WTC11 (cell line): ENCODE data around the gene PARK7. TPM values are rescaled to one million over a fixed set of nuclear protein-coding genes. Genes with fewer than 3 reads are reported as not detected.

ENCODE experiments used
- ATAC-seq: fragments of 200-7000 bp; cut with Tn5 transposase; 2 replicates; pipeline ENCODE4 v1.10.0; 2021; ENCODE audit warnings: mild to moderate bottlenecking, moderate library complexity
- CTCF ChIA-PET: fragments of 300-600 bp; sonication (Branson Sonifier 250); formaldehyde crosslinking; loops from one replicate; lab custom pipeline; 2021; ENCODE audit warnings: antibody characterized with exemption; lab: Charles Lee
- POLR2A ChIA-PET: fragments of 350-600 bp; sonication (Branson Sonifier 250); formaldehyde crosslinking; loops from one replicate; lab custom pipeline; 2021; ENCODE audit warnings: antibody characterized with exemption; lab: Charles Lee
- DNase-seq: peaks from one replicate; pipeline ENCODE4 v3.0.0; 2021; ENCODE audit warnings: low spot score
- H3K27ac Mint-ChIP-seq: 2 replicates; pipeline ENCODE4 v1.8.0; 2021; ENCODE audit warnings: mixed read lengths
- H3K27me3 Mint-ChIP-seq: 2 replicates; pipeline ENCODE4 v1.8.0; 2021; ENCODE audit warnings: low read depth, mild to moderate bottlenecking, moderate library complexity, mixed read lengths
- H3K36me3 Mint-ChIP-seq: 2 replicates; pipeline ENCODE4 v1.8.0; 2021; ENCODE audit warnings: mixed read lengths
- H3K4me1 Mint-ChIP-seq: 2 replicates; pipeline ENCODE4 v1.8.0; 2022; ENCODE audit warnings: mixed read lengths
- H3K4me3 Mint-ChIP-seq: 2 replicates; pipeline ENCODE4 v1.8.0; 2021; ENCODE audit warnings: mild to moderate bottlenecking, moderate library complexity, mixed read lengths
- H3K9me3 Mint-ChIP-seq: 2 replicates; pipeline ENCODE4 v1.8.0; 2021; ENCODE audit warnings: mixed read lengths
- ARID4B ChIP-seq: sonication (generic); formaldehyde crosslinking; IDR thresholded peaks from 2 replicates; pipeline ENCODE4 v1.8.0; 2023; ENCODE audit warnings: missing genetic modification reagents, mild to moderate bottlenecking, borderline replicate concordance
- ATF6 ChIP-seq: sonication (generic); formaldehyde crosslinking; IDR thresholded peaks from 2 replicates; pipeline ENCODE4 v1.8.1; 2023; ENCODE audit warnings: mild to moderate bottlenecking, missing genetic modification reagents
- CREB1 ChIP-seq: sonication (generic); formaldehyde crosslinking; IDR thresholded peaks from 2 replicates; pipeline ENCODE4 v1.8.0; 2023; ENCODE audit warnings: mild to moderate bottlenecking, missing genetic modification reagents
- CREM ChIP-seq: sonication (generic); formaldehyde crosslinking; IDR thresholded peaks from 2 replicates; pipeline ENCODE4 v1.8.1; 2022; ENCODE audit warnings: mild to moderate bottlenecking, missing genetic modification reagents, moderate library complexity
- E2F1 ChIP-seq: sonication (generic); formaldehyde crosslinking; IDR thresholded peaks from 2 replicates; pipeline ENCODE4 v1.8.0; 2022; ENCODE audit warnings: mild to moderate bottlenecking, missing genetic modification reagents
- HMGA2 ChIP-seq: fragments of 250-450 bp; sonication (Bioruptor Pico); IDR thresholded peaks from 2 replicates; pipeline ENCODE4 v1.4.0; 2021; ENCODE audit warnings: mild to moderate bottlenecking, moderate library complexity
- NR2C2 ChIP-seq: sonication (generic); formaldehyde crosslinking; IDR thresholded peaks from 2 replicates; pipeline ENCODE4 v1.8.0; 2022; ENCODE audit warnings: mild to moderate bottlenecking, missing genetic modification reagents
- RORB ChIP-seq: fragments of 250-450 bp; sonication (Bioruptor Pico); IDR thresholded peaks from 2 replicates; pipeline ENCODE4 v1.9.0; 2021; ENCODE audit warnings: mild to moderate bottlenecking
- SOX15 ChIP-seq: fragments of 250-450 bp; sonication (Bioruptor Pico); IDR thresholded peaks from 2 replicates; pipeline ENCODE4 v1.9.0; 2021; ENCODE audit warnings: mild to moderate bottlenecking
- STAT6 ChIP-seq: sonication (generic); formaldehyde crosslinking; conservative IDR thresholded peaks from 2 replicates; pipeline ENCODE4 v1.8.1; 2023; ENCODE audit warnings: mild to moderate bottlenecking, low read depth, missing genetic modification reagents, moderate library complexity
- TP53 ChIP-seq: sonication (generic); formaldehyde crosslinking; IDR thresholded peaks from 2 replicates; pipeline ENCODE4 v1.8.1; 2023; ENCODE audit warnings: mild to moderate bottlenecking, missing genetic modification reagents
- ZNF396 ChIP-seq: fragments of 250-450 bp; sonication (Bioruptor Pico); IDR thresholded peaks from 2 replicates; pipeline ENCODE4 v1.8.0; 2021; ENCODE audit warnings: mild to moderate bottlenecking, moderate library complexity, borderline replicate concordance
- ZNF512 ChIP-seq: sonication (generic); formaldehyde crosslinking; IDR thresholded peaks from 2 replicates; pipeline ENCODE4 v1.8.1; 2022; ENCODE audit warnings: missing genetic modification reagents, borderline replicate concordance
- total RNA-seq: library from RNA; stranded (reverse); gene quantifications from 3 replicates; pipeline ENCODE4 v1.2.3, GENCODE V29; 2021

The PARK7 gene
- total RNA-seq, 1 experiment from 2014 or later = 337 TPM

- TF ChIP-seq ZNF396 (CRISPR knock-in tag) (no peak), SOX15 (CRISPR knock-in tag) (no peak), ATF6 (no peak), CREB1 (CRISPR knock-in tag) (no peak), HMGA2 (CRISPR knock-in tag) (no peak)
Observed at GRCh38 chr1:7956218-7957032, 5.1 kb upstream of the PARK7 start (continued).

- Mint-ChIP-seq H3K4me1 (peaks cover 11% of the 10 kb centered on the region; the same call in 1 of the 2 replicates), H3K27ac (no peak overlapping the region), H3K27me3 (peaks cover 9% of the 10 kb centered on the region), H3K9me3 (no peaks in the 10 kb centered on the region), H3K36me3 (peaks cover 19% of the 10 kb centered on the region), H3K4me3 (peak overlapping the region; percentile 100)
- ChIA-PET POLR2A (no interaction called here), CTCF (no interaction called here)
- TF ChIP-seq ARID4B = no peak
- no peak for TF ChIP-seq NR2C2 (CRISPR knock-in tag)
- TF ChIP-seq ZNF512 = no peak
- no peak for TF ChIP-seq STAT6 (CRISPR knock-in tag)
- no peak for TF ChIP-seq CREM (CRISPR knock-in tag)
- no peak for ATAC-seq
- no peak for DNase-seq
Observed at GRCh38 chr1:7960165-7960564, 1.3 kb upstream of the PARK7 start.

- H3K36me3 Mint-ChIP-seq = peaks cover 24% of the 10 kb centered on the region
- H3K27me3 Mint-ChIP-seq = peaks cover 5% of the 10 kb centered on the region
- peak overlapping the region; percentile 100 for H3K4me3 Mint-ChIP-seq
- no peak for ATAC-seq
- ChIA-PET POLR2A (no interaction called here), CTCF (interaction anchor here (0.5 to 1.0 kb wide), 3 partner anchors 21 to 353 kb away, joined by 3 to 4 read pairs (median 3); no protein-coding TSS in a partner anchor)
- no peaks in the 10 kb centered on the region for H3K9me3 Mint-ChIP-seq
- no peak for DNase-seq
- H3K27ac Mint-ChIP-seq = peak overlapping the region; percentile 98
- peaks cover 11% of the 10 kb centered on the region; the same call in 1 of the 2 replicates for H3K4me1 Mint-ChIP-seq
- no peak for TF ChIP-seq ARID4B
- no peak for TF ChIP-seq E2F1 (CRISPR knock-in tag)
- no peak for TF ChIP-seq RORB
- TF ChIP-seq TP53 = no peak
Observed at GRCh38 chr1:7960867-7961215, 670 bp upstream of the PARK7 start.
